Natural killer cell (primary cell): Measurements from ENCODE around the gene MSI2. TPM values are rescaled to one million over a fixed set of nuclear protein-coding genes. Genes with fewer than 3 reads are reported as not detected.

Source experiments
- ATAC-seq, 3 donors: fragments of 150-1000 bp in 2 of 3; fragments of 200-7000 bp in 1 of 3; cut with Tn5 transposase; 1 replicate in 1 of 3; 2 replicates in 2 of 3; pipeline ENCODE4 v1.10.0; 2021; ENCODE audit warnings: mild to moderate bottlenecking in 2 of 3, moderate library complexity in 2 of 3
- DNase-seq, 2 donors: peaks; one replicate each; pipeline versions ENCODE4 v3.0.0 to v3.0.0-alpha.2; 2013 to 2021; ENCODE audit warnings: mixed read lengths in 1 of 2
- H3K27ac ChIP-seq: one replicate; pipeline ENCODE4 v1.5.1; 2013; ENCODE audit warnings: mild to moderate bottlenecking, low read length
- H3K27me3 ChIP-seq: one replicate; pipeline ENCODE4 v1.6.1; 2013; ENCODE audit warnings: low read length; ENCODE audit not compliant: control insufficient read depth, insufficient read depth
- H3K36me3 ChIP-seq: one replicate; pipeline ENCODE4 v1.6.1; 2013; ENCODE audit warnings: low read length; ENCODE audit not compliant: control insufficient read depth, insufficient read depth
- H3K4me1 ChIP-seq: one replicate; pipeline ENCODE4 v1.6.1; 2013; ENCODE audit warnings: low read length; ENCODE audit not compliant: control insufficient read depth, insufficient read depth
- H3K4me3 ChIP-seq: one replicate; pipeline ENCODE4 v1.5.1; 2013; ENCODE audit warnings: low read length
- H3K9me3 ChIP-seq: one replicate; pipeline ENCODE4 v1.6.1; 2013; ENCODE audit warnings: low read length; ENCODE audit not compliant: control insufficient read depth, insufficient read depth
- H3K27ac Mint-ChIP-seq, 2 donors: one replicate each; pipeline ENCODE4 v1.8.0; 2022; ENCODE audit warnings: mild to moderate bottlenecking in 2 of 2, mixed read lengths in 2 of 2, moderate library complexity in 1 of 2
- H3K27me3 Mint-ChIP-seq, 2 donors: one replicate each; pipeline ENCODE4 v1.8.0; 2022; ENCODE audit warnings: low read depth in 2 of 2, mixed read lengths in 2 of 2
- H3K36me3 Mint-ChIP-seq: one replicate; pipeline ENCODE4 v1.8.0; 2022; ENCODE audit warnings: mixed read lengths
- H3K4me1 Mint-ChIP-seq, 2 donors: one replicate each; pipeline ENCODE4 v1.8.0; 2022; ENCODE audit warnings: mixed read lengths in 2 of 2
- H3K4me3 Mint-ChIP-seq: one replicate; pipeline ENCODE4 v1.8.0; 2022; ENCODE audit warnings: mild to moderate bottlenecking, moderate library complexity, mixed read lengths
- H3K9me3 Mint-ChIP-seq, 2 donors: one replicate each; pipeline ENCODE4 v1.8.0; 2022; ENCODE audit warnings: mixed read lengths in 2 of 2
- WGBS: methylation state at CpG from one replicate; pipeline ENCODE4 v1.1.7; 2013; ENCODE audit warnings: missing lambda C conversion rate; ENCODE audit not compliant: insufficient coverage; 5-methylcytosine and 5-hydroxymethylcytosine counted together
- intact Hi-C: fragments of 100-400 bp; cut with micrococcal nuclease; formaldehyde crosslinking; loops from one replicate; pipeline ENCODE4 v1.14.2; 2022
- total RNA-seq, 4 donors: library from RNA; stranded (reverse); fragments of 120-200 nt in 1 of 4; gene quantifications; one replicate each; pipeline versions ENCODE4 v1.2.3 to v1.2.4, GENCODE V29; 2013 to 2022
- TF ChIP-seq, protein P1 (sequence below): fragments of 200-600 bp; IDR thresholded peaks from one replicate; pipeline ENCODE4 v1.8.0; 2022; ENCODE audit warnings: antibody characterized with exemption

MSI2 gene
- total RNA-seq, 3 donors from 2014 or later (not counting 1 experiment from before 2014, with no cell fraction given), result 95.5 to 145 (median 96.8) TPM

GRCh38 chr17:57343717-57344116 is 87.4 kb downstream of the MSI2 start:
- Histone ChIP-seq H3K36me3 (peaks cover 8% of the 10 kb centered on the region), H3K27me3 (no peaks in the 10 kb centered on the region), H3K9me3 (no peaks in the 10 kb centered on the region), H3K4me3 (no peak overlapping the region), H3K27ac (no peak overlapping the region), H3K4me1 (peaks cover 3% of the 10 kb centered on the region)
- DNase-seq (no peak), ATAC-seq (no peak)
- no peak overlapping the region for H3K4me3 Mint-ChIP-seq
- peaks cover 24 to 29% of the 10 kb centered on the region in 2 donors for H3K4me1 Mint-ChIP-seq
- peaks cover 9% of the 10 kb centered on the region for H3K36me3 Mint-ChIP-seq
- H3K27me3 Mint-ChIP-seq, result no peaks in the 10 kb centered on the region
- intact Hi-C loops, result no loop called here
- WGBS, result 98% methylated on average over 4 of the region's 5 CpGs
- no peak overlapping the region for H3K27ac Mint-ChIP-seq
- no peaks in the 10 kb centered on the region for H3K9me3 Mint-ChIP-seq
- TF ChIP-seq, protein P1, sequence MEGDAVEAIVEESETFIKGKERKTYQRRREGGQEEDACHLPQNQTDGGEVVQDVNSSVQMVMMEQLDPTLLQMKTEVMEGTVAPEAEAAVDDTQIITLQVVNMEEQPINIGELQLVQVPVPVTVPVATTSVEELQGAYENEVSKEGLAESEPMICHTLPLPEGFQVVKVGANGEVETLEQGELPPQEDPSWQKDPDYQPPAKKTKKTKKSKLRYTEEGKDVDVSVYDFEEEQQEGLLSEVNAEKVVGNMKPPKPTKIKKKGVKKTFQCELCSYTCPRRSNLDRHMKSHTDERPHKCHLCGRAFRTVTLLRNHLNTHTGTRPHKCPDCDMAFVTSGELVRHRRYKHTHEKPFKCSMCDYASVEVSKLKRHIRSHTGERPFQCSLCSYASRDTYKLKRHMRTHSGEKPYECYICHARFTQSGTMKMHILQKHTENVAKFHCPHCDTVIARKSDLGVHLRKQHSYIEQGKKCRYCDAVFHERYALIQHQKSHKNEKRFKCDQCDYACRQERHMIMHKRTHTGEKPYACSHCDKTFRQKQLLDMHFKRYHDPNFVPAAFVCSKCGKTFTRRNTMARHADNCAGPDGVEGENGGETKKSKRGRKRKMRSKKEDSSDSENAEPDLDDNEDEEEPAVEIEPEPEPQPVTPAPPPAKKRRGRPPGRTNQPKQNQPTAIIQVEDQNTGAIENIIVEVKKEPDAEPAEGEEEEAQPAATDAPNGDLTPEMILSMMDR, result no peak

GRCh38 chr17:57344261-57344660 is 87.9 kb downstream of the MSI2 start:
- Histone ChIP-seq H3K36me3 (peaks cover 11% of the 10 kb centered on the region), H3K9me3 (no peaks in the 10 kb centered on the region), H3K27ac (no peak overlapping the region), H3K4me3 (no peak overlapping the region), H3K27me3 (no peaks in the 10 kb centered on the region), H3K4me1 (no peaks in the 10 kb centered on the region)
- intact Hi-C loops, result no loop called here
- no peak for DNase-seq
- WGBS, result 100% methylated on average over 4 of the region's 4 CpGs
- Mint-ChIP-seq H3K27ac (no peak overlapping the region), H3K4me3 (no peak overlapping the region), H3K9me3 (no peaks in the 10 kb centered on the region), H3K36me3 (peaks cover 9% of the 10 kb centered on the region), H3K27me3 (no peaks in the 10 kb centered on the region), H3K4me1 (peaks cover 19 to 26% of the 10 kb centered on the region in 2 donors)
- TF ChIP-seq, protein P1, result no peak
- ATAC-seq, result no peak

DNA sequence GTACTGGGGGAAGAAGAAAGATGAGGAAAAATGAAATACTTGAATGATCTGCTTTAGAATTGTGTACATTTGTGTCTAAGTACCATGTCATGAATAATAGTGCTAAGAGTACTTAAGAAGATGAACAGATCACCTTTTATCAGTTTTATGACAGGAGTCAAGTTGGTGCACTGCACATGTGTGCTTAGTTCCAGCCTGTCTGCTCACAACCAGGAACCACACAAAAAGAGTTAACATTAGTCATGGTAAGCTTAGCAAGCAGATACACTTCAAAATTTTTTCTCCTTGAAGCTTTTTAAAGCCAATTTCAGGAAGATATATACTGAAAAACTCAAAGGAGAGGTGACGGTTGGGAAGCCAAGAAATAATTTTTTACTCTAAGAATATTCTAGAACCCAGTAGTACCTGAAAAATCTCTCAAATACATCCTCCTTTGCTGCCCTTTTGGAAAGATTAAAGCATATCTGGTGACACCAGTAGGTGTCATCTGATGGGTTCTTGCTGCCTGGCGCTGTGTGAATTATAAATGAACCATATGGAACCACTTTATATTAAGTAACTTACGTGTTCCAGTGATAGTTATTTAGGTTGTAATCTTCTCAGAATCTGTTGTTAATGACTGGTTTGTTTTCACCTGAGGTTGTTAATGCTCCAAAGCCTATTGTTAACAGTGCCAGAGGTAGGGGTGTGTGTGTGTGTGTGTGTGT is 93.4 kb downstream of the MSI2 start:
- Mint-ChIP-seq H3K9me3 (no peaks in the 10 kb centered on the region), H3K4me3 (no peak overlapping the region), H3K27ac (no peak overlapping the region), H3K4me1 (peaks cover 26 to 39% of the 10 kb centered on the region in 2 donors), H3K27me3 (no peaks in the 10 kb centered on the region), H3K36me3 (peaks cover 9% of the 10 kb centered on the region)
- H3K27ac ChIP-seq, result no peak overlapping the region
- H3K4me3 ChIP-seq, result no peak overlapping the region
- peaks cover 13% of the 10 kb centered on the region for H3K36me3 ChIP-seq
- no peak for DNase-seq
- H3K4me1 ChIP-seq, result peaks cover 7% of the 10 kb centered on the region
- intact Hi-C loops, result no loop called here
- 97% methylated on average over 3 of the region's 3 CpGs for WGBS
- TF ChIP-seq, protein P1, result no peak
- H3K9me3 ChIP-seq, result no peaks in the 10 kb centered on the region
- H3K27me3 ChIP-seq, result no peaks in the 10 kb centered on the region
- ATAC-seq, result no peak

- H3K27me3 Mint-ChIP-seq, result no peaks in the 10 kb centered on the region
- 96% methylated on average over 6 of the region's 6 CpGs for WGBS
- H3K4me3 Mint-ChIP-seq, result no peak overlapping the region
- H3K27ac Mint-ChIP-seq, result no peak overlapping the region
- no peaks in the 10 kb centered on the region for H3K9me3 Mint-ChIP-seq
- no peak for ATAC-seq
- no peaks in the 10 kb centered on the region for H3K27me3 ChIP-seq
- H3K27ac ChIP-seq, result no peak overlapping the region
- peaks cover 13% of the 10 kb centered on the region for H3K4me1 ChIP-seq
- DNase-seq, result no peak
- TF ChIP-seq, protein P1, result no peak
- H3K4me1 Mint-ChIP-seq, result peaks cover 32 to 44% of the 10 kb centered on the region in 2 donors
- H3K4me3 ChIP-seq, result no peak overlapping the region
- intact Hi-C loops, result no loop called here
- H3K36me3 Mint-ChIP-seq, result peaks cover 9% of the 10 kb centered on the region
- no peaks in the 10 kb centered on the region for H3K9me3 ChIP-seq
- H3K36me3 ChIP-seq, result peaks cover 13% of the 10 kb centered on the region
Measured at GRCh38 chr17:57350266-57350665, 93.9 kb downstream of the MSI2 start.
